HCT116 (cell line): ENCODE measurements around the gene NIPA2. TPM values are rescaled to one million over a fixed set of nuclear protein-coding genes. Genes with fewer than 3 reads are reported as not detected.

ENCODE experiments used
- ATAC-seq: fragments of 200-7000 bp; cut with Tn5 transposase; 2 replicates; pipeline ENCODE4 v1.9.1; 2020; ENCODE audit warnings: mild to moderate bottlenecking, moderate library complexity
- BruUV-seq: library from RNA; stranded (reverse); fragments of 400-500 nt; replicated peaks from 2 replicates; lab custom pipeline; 2021; lab: Mats Ljungman, UMichigan
- CTCF ChIA-PET: fragments of 300-600 bp; sonication (Branson Sonifier 250); formaldehyde crosslinking; loops from one replicate; lab custom pipeline; 2021; ENCODE audit warnings: antibody characterized with exemption; lab: Charles Lee
- POLR2A ChIA-PET: fragments of 300-600, 350-600 bp; sonication (Branson Sonifier 250); formaldehyde crosslinking; loops from one replicate; lab custom pipeline; 2021; ENCODE audit warnings: antibody characterized with exemption; lab: Charles Lee
- RAD21 ChIA-PET, 2 experiments: fragments of 300-600 bp; sonication (Branson Sonifier 250); formaldehyde crosslinking; loops; one replicate each; lab custom pipeline; 2023; ENCODE audit warnings: low total read pairs in 2 of 2; ENCODE audit not compliant: uncharacterized antibody in 2 of 2, unreplicated experiment in 2 of 2, low non-redundant PET in 1 of 2; lab: Charles Lee
- DNase-seq: peaks from one replicate; pipeline ENCODE4 v3.0.0-alpha.2; 2010; ENCODE audit warnings: low read depth, low spot score
- H2AFZ ChIP-seq: fragments of 200-600 bp; shearing (Covaris generic), sonication (generic); 2 replicates; pipeline ENCODE4 v1.6.1; 2017; ENCODE audit warnings: low read depth, mixed run types, mixed read lengths, antibody characterized with exemption, low read length; ENCODE audit not compliant: poor library complexity, severe bottlenecking
- H3K27ac ChIP-seq: 2 replicates; pipeline ENCODE4 v1.5.1; 2012; ENCODE audit warnings: low read depth, low read length
- H3K27me3 ChIP-seq: fragments of 200-600 bp; sonication (generic); 2 replicates; pipeline ENCODE4 v1.6.1; 2016; ENCODE audit warnings: mixed run types, low read length, mixed read lengths; ENCODE audit not compliant: insufficient read depth
- H3K36me3 ChIP-seq, 2 experiments: fragments of 200-500 bp in 1 of 2; fragments of 200-600 bp in 1 of 2; sonication (Bioruptor generic) in 1 of 2; sonication (generic) in 1 of 2; 2 replicates each; pipeline versions ENCODE4 v1.5.1 to v1.6.1; 2014 to 2016; ENCODE audit warnings: low read length in 2 of 2, inconsistent platforms in 1 of 2, mixed read lengths in 1 of 2, mixed run types in 1 of 2; ENCODE audit not compliant: insufficient read depth in 2 of 2, control insufficient read depth in 1 of 2
- H3K4me1 ChIP-seq, 2 experiments: fragments of 200-600 bp in 1 of 2; sonication (generic) in 1 of 2; 2 replicates each; pipeline versions ENCODE4 v1.5.1 to v1.6.1; 2012 to 2017; ENCODE audit warnings: low read length in 2 of 2, inconsistent platforms in 1 of 2, mild to moderate bottlenecking in 1 of 2, mixed read lengths in 1 of 2, mixed run types in 1 of 2, moderate library complexity in 1 of 2; ENCODE audit not compliant: insufficient read depth in 2 of 2, control insufficient read depth in 1 of 2
- H3K4me2 ChIP-seq: fragments of 200-600 bp; sonication (generic); 2 replicates; pipeline ENCODE4 v1.6.1; 2017; ENCODE audit warnings: mixed run types, low read length, mixed read lengths
- H3K4me3 ChIP-seq, 2 experiments: fragments of 200-600 bp in 1 of 2; sonication (generic) in 1 of 2; replicated peaks in 1 of 2; 2 replicates each; pipeline ENCODE4 v1.5.1; 2011 to 2016; ENCODE audit warnings: low read length in 2 of 2, control low read depth in 1 of 2, low read depth in 1 of 2, mild to moderate bottlenecking in 1 of 2, mixed read lengths in 1 of 2, mixed run types in 1 of 2
- H3K79me2 ChIP-seq: fragments of 200-600 bp; sonication (generic); 2 replicates; pipeline ENCODE4 v1.6.1; 2017; ENCODE audit warnings: mild to moderate bottlenecking, mixed run types, low read length, moderate library complexity, mixed read lengths; ENCODE audit not compliant: insufficient read depth
- H3K9ac ChIP-seq: fragments of 200-600 bp; sonication (generic); 2 replicates; pipeline ENCODE4 v1.6.1; 2016; ENCODE audit warnings: low read length, mixed read lengths
- H3K9me2 ChIP-seq: fragments of 200-600 bp; sonication (generic), shearing (Covaris generic); 2 replicates; pipeline ENCODE4 v1.6.1; 2017; ENCODE audit warnings: mixed run types, mild to moderate bottlenecking, moderate library complexity; ENCODE audit not compliant: insufficient read depth
- H3K9me3 ChIP-seq, 2 experiments: fragments of 200-500 bp in 1 of 2; fragments of 200-600 bp in 1 of 2; sonication (Bioruptor generic) in 1 of 2; sonication (generic) in 1 of 2; 2 replicates each; pipeline ENCODE4 v1.6.1; 2014 to 2017; ENCODE audit warnings: low read length in 2 of 2, mixed read lengths in 2 of 2, inconsistent platforms in 1 of 2, low read depth in 1 of 2, mild to moderate bottlenecking in 1 of 2, mixed run types in 1 of 2, moderate library complexity in 1 of 2; ENCODE audit not compliant: control insufficient read depth in 1 of 2, insufficient read depth in 1 of 2
- H4K20me1 ChIP-seq: fragments of 200-600 bp; sonication (generic), shearing (Covaris generic); 2 replicates; pipeline ENCODE4 v1.6.1; 2017; ENCODE audit warnings: mixed run types, mild to moderate bottlenecking, moderate library complexity; ENCODE audit not compliant: insufficient read depth
- CBX3 ChIP-seq: IDR thresholded peaks from 2 replicates; pipeline ENCODE4 v1.6.1; 2012; ENCODE audit warnings: low read depth
- CTCF ChIP-seq, 3 experiments: fragments of 200-600 bp in 1 of 3; sonication (generic) in 1 of 3; IDR thresholded peaks in 2 of 3; conservative IDR thresholded peaks in 1 of 3; 2 replicates each; pipeline ENCODE4 v1.5.1; 2012 to 2017; ENCODE audit warnings: low read depth in 2 of 3, low read length in 2 of 3, antibody characterized with exemption in 1 of 3, borderline replicate concordance in 1 of 3, control low read depth in 1 of 3, mild to moderate bottlenecking in 1 of 3, mixed read lengths in 1 of 3, mixed run types in 1 of 3, moderate library complexity in 1 of 3; ENCODE audit not compliant: insufficient read depth in 1 of 3
- ELF1 ChIP-seq: IDR thresholded peaks from 2 replicates; pipeline ENCODE4 v1.6.1; 2012; ENCODE audit warnings: low read depth, borderline replicate concordance
- EZH2 ChIP-seq: fragments of 200-600 bp; sonication (generic); IDR thresholded peaks from 2 replicates; pipeline ENCODE4 v1.6.1; 2017; ENCODE audit warnings: antibody characterized with exemption, mixed run types
- FOSL1 ChIP-seq: IDR thresholded peaks from 2 replicates; pipeline ENCODE4 v1.6.1; 2012; ENCODE audit warnings: low read depth
- POLR2A ChIP-seq: IDR thresholded peaks from 2 replicates; pipeline ENCODE4 v1.7.0; 2011; ENCODE audit warnings: borderline replicate concordance; ENCODE audit not compliant: insufficient read depth, insufficient read length; ENCODE audit errors: extremely low read depth
- POLR2AphosphoS5 ChIP-seq: IDR thresholded peaks from 2 replicates; pipeline ENCODE4 v1.6.1; 2011; ENCODE audit warnings: mild to moderate bottlenecking, low read depth, low read length, moderate library complexity
- SP1 ChIP-seq: IDR thresholded peaks from 2 replicates; pipeline ENCODE4 v1.6.1; 2012; ENCODE audit warnings: low read depth
- TCF7L2 ChIP-seq: IDR thresholded peaks from 2 replicates; pipeline ENCODE4 v1.7.0; 2011; ENCODE audit warnings: borderline replicate concordance, inconsistent platforms; ENCODE audit not compliant: insufficient read depth, insufficient read length; ENCODE audit errors: extremely low read depth
- ZBTB33 ChIP-seq: IDR thresholded peaks from 2 replicates; pipeline ENCODE4 v1.6.1; 2011; ENCODE audit warnings: mild to moderate bottlenecking, low read length, moderate library complexity; ENCODE audit not compliant: insufficient replicate concordance; ENCODE audit errors: extremely low read depth
- ZFX ChIP-seq: fragments of 450-650 bp; IDR thresholded peaks from 2 replicates; pipeline ENCODE4 v1.6.1; 2017
- intact Hi-C: fragments of 100-400 bp; cut with micrococcal nuclease; formaldehyde crosslinking; loops from 2 replicates; pipeline ENCODE4 v1.10.0; 2022
- total RNA-seq: library from RNA; stranded (reverse); gene quantifications from one replicate; pipeline ENCODE4 v1.2.1, GENCODE V29; 2021; ENCODE audit not compliant: unreplicated experiment

The NIPA2 gene
- total RNA-seq, 1 experiment from 2014 or later = 54.4 TPM

GRCh38 chr15:22851513-22851912 lies 13.0 kb downstream of the NIPA2 start:
- RAD21 ChIA-PET = no interaction called here
- Histone ChIP-seq H3K79me2 (peaks cover 81% of the 10 kb centered on the region), H3K4me1 (no peaks in the 10 kb centered on the region), H3K27ac (no peak overlapping the region), H3K9ac (no peak overlapping the region), H3K9me2 (no peaks in the 10 kb centered on the region), H3K9me3 (no peaks in the 10 kb centered on the region), H2AFZ (no peak overlapping the region), H3K36me3 (peaks cover 20 to 32% of the 10 kb centered on the region in 2 experiments; a peak in 3 of 4 replicates), H3K4me2 (no peak overlapping the region), H4K20me1 (no peaks in the 10 kb centered on the region), H3K27me3 (no peaks in the 10 kb centered on the region), H3K4me3 (no peak overlapping the region)
- TF ChIP-seq CTCF (IDR thresholded peaks at IDR 0.05 in 2 of 3, conservative IDR thresholded peaks at IDR 0.05 in 1 of 3; ENCODE audit: borderline replicate concordance in 1 of 3, insufficient read depth in 1 of 3, low read depth in 2 of 3, low read length in 2 of 3) (no peak), POLR2A (no peak), ZBTB33 (no peak), SP1 (no peak), EZH2 (no peak), CBX3 (no peak), TCF7L2 (no peak), ELF1 (no peak), ZFX (no peak), FOSL1 (no peak), POLR2AphosphoS5 (no peak)
- DNase-seq (no peak), ATAC-seq (no peak)
- BruUV-seq = no TSS peak
- CTCF ChIA-PET = no interaction called here
- POLR2A ChIA-PET = interaction anchor here (1.2 to 1.5 kb wide), 2 partner anchors 11 to 13 kb away, joined by 3 to 4 read pairs; partner anchors contain the start of gene NIPA2
- intact Hi-C loops = no loop called here
